ENCODE measurements around the gene AXIN2. TPM values are rescaled to one million over a fixed set of nuclear protein-coding genes. Genes with fewer than 3 reads are reported as not detected.

Gene AXIN2
- total RNA-seq, 2 donors from 2014 or later = 5.4 to 16.2 TPM

DNA sequence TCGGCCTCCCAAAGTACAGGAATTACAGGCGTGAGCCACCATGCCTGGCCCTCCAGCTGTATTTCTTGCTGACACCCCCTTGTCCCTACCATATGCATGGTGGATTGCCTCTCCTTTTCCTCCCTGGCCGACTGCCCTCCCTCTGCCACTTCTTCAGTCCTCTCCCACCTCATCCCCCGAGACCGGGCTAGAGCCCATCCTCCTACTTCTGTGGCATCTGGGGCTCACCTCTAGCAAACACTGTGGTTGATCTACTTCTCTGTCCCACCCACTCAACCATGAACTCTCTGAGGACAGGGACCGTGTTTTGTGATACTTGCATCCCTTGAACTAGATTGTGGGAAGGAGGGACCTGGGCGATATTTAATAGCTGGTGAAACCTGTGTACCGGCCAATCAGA is 7.5 kb upstream of the AXIN2 start:
- Histone ChIP-seq H3K4me1 (peaks cover 14% of the 10 kb centered on the region), H3K36me3 (replicated peaks in 1 of 2; ENCODE audit: insufficient read depth in 1 of 2, low read depth in 2 of 2) (no peaks in the 10 kb centered on the region), H3K4me3 (no peak overlapping the region), H3K27me3 (no peaks in the 10 kb centered on the region), H3K27ac (no peak overlapping the region), H3K9me3 (no peaks in the 10 kb centered on the region)
- WGBS, 2 donors = 85 to 89% methylated on average over 8 of the region's 8 CpGs
- DNase-seq = no peak
- intact Hi-C loops (cut with DNase I) = no loop called here
- ATAC-seq = no peak
- no peak for TF ChIP-seq POLR2A (IDR thresholded peaks at IDR 0.05)
- TF ChIP-seq, protein P1, sequence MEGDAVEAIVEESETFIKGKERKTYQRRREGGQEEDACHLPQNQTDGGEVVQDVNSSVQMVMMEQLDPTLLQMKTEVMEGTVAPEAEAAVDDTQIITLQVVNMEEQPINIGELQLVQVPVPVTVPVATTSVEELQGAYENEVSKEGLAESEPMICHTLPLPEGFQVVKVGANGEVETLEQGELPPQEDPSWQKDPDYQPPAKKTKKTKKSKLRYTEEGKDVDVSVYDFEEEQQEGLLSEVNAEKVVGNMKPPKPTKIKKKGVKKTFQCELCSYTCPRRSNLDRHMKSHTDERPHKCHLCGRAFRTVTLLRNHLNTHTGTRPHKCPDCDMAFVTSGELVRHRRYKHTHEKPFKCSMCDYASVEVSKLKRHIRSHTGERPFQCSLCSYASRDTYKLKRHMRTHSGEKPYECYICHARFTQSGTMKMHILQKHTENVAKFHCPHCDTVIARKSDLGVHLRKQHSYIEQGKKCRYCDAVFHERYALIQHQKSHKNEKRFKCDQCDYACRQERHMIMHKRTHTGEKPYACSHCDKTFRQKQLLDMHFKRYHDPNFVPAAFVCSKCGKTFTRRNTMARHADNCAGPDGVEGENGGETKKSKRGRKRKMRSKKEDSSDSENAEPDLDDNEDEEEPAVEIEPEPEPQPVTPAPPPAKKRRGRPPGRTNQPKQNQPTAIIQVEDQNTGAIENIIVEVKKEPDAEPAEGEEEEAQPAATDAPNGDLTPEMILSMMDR (IDR thresholded peaks at IDR 0.05) = no peak

DNA sequence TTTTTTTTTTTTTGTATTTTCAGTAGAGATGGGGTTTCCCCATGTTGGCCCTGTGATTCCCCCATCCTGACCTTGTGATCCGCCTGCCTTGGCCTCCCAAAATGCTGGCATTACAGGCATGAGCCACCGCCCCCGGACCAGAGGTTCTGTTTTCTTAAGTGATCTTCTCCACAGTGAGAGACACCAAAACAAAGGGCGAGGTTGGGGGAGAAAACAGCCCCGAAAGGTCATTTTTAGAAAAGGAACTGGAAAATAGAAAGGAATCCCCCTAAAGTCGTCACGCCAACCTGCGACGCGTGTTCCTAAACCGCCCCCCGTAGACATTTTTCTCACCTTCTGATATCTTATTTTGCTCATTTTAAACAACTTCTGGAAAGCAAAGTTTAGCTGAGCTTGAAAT is 6.1 kb upstream of the AXIN2 start:
- no peaks in the 10 kb centered on the region for H3K9me3 ChIP-seq
- ATAC-seq (no peak), DNase-seq (no peak)
- no peak overlapping the region for H3K4me3 ChIP-seq
- no peaks in the 10 kb centered on the region for H3K36me3 ChIP-seq (replicated peaks in 1 of 2; ENCODE audit: insufficient read depth in 1 of 2, low read depth in 2 of 2)
- intact Hi-C loops (cut with DNase I) = no loop called here
- no peak overlapping the region for H3K27ac ChIP-seq
- WGBS, 2 donors = 82 to 90% methylated on average over 12 of the region's 12 CpGs
- TF ChIP-seq, protein P1 (IDR thresholded peaks at IDR 0.05) = no peak
- TF ChIP-seq POLR2A (IDR thresholded peaks at IDR 0.05) = no peak
- no peaks in the 10 kb centered on the region for H3K27me3 ChIP-seq
- H3K4me1 ChIP-seq = peaks cover 14% of the 10 kb centered on the region

DNA sequence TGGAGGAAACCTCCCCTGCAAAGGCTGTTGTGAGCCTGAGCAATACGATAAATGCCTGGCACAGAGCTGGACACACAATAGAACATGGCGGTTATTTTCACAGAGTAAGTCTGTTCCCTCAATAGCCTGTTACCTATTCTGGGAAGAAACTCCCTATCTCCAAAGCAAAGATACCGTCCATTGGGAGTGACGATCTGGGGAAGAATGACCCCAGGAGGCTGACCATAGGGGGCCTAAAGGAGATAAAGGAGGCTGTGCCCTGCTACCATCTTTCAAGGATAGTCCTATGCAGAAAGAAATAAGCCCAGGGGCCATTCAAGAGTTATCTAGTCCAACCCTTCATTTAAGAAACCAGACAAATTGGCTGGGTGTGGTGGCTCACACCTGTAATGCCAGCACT is 4.1 kb upstream of the AXIN2 start:
- no peaks in the 10 kb centered on the region for H3K27me3 ChIP-seq
- TF ChIP-seq, protein P1 (IDR thresholded peaks at IDR 0.05) = no peak
- TF ChIP-seq POLR2A (IDR thresholded peaks at IDR 0.05) = no peak
- intact Hi-C loops (cut with DNase I) = no loop called here
- no peaks in the 10 kb centered on the region for H3K36me3 ChIP-seq (replicated peaks in 1 of 2; ENCODE audit: insufficient read depth in 1 of 2, low read depth in 2 of 2)
- no peak overlapping the region for H3K27ac ChIP-seq
- H3K4me3 ChIP-seq = no peak overlapping the region
- 52 to 73% methylated on average over 4 of the region's 4 CpGs for WGBS, 2 donors
- H3K9me3 ChIP-seq = no peaks in the 10 kb centered on the region
- peaks cover 23% of the 10 kb centered on the region for H3K4me1 ChIP-seq
- ATAC-seq (no peak), DNase-seq (no peak)

DNA sequence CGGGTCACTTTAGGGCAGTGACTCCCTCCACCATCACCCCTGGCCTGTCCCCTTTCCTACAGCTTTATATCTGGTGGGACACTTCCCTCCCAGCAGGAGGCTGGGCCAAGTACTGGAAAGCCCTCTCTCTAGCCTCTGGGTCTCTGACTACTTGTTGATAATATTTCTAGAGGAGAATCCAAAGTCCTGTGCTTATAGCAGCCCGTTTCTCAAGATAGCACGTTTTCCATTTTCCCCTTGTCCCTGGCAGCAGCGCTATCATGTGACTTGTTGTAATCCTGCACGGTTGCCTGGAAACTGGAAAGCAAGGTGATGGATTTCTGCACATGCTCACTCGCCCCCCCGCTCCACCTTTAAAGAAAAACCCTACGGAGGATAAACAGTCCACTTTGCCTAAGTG is 3.3 kb upstream of the AXIN2 start:
- H3K4me1 ChIP-seq = peaks cover 23% of the 10 kb centered on the region
- no peaks in the 10 kb centered on the region for H3K9me3 ChIP-seq
- H3K27me3 ChIP-seq = no peaks in the 10 kb centered on the region
- 6 to 21% methylated on average over 6 to 8 of the region's 8 CpGs for WGBS, 2 donors
- H3K27ac ChIP-seq = peak overlapping the region in 3 of 4 donors; percentile 28 to 57 (median 57)
- intact Hi-C loops (cut with DNase I) = no loop called here
- no peak for TF ChIP-seq POLR2A (IDR thresholded peaks at IDR 0.05)
- TF ChIP-seq, protein P1 (IDR thresholded peaks at IDR 0.05) = no peak
- DNase-seq = peak; percentile 67 to 83 (median 78)
- no peak overlapping the region for H3K4me3 ChIP-seq
- H3K36me3 ChIP-seq (replicated peaks in 1 of 2; ENCODE audit: insufficient read depth in 1 of 2, low read depth in 2 of 2) = no peaks in the 10 kb centered on the region
- peak; percentile 26 for ATAC-seq

DNA sequence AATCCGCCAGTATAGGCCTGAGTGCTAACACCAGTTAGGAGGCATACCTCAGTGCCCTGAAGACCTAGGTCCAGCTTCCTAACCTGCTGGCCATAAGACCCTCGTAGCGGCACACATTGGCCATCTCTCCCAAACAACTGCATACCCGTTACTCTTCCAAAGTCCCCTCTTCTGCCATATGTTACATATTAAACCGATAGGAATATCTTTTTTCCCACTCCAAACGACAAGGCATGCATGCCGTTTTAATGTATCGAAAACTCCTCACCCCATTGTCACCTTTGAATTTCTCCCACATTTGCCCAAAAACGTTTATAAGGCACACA is 721 bp upstream of the AXIN2 start:
- no peaks in the 10 kb centered on the region for H3K36me3 ChIP-seq (replicated peaks in 1 of 2; ENCODE audit: insufficient read depth in 1 of 2, low read depth in 2 of 2)
- peaks cover 48% of the 10 kb centered on the region for H3K4me1 ChIP-seq
- no peak for DNase-seq
- H3K4me3 ChIP-seq = no peak overlapping the region
- no peaks in the 10 kb centered on the region for H3K9me3 ChIP-seq
- no peak for ATAC-seq
- intact Hi-C loops (cut with DNase I) = no loop called here
- WGBS, 2 donors = 42 to 43% methylated on average over 8 to 9 of the region's 9 CpGs
- H3K27me3 ChIP-seq = no peaks in the 10 kb centered on the region
- H3K27ac ChIP-seq = peak overlapping the region in 1 of 4 donors; percentile 93
- TF ChIP-seq, protein P1 (IDR thresholded peaks at IDR 0.05) = no peak
